GM21390 (cell line): ENCODE data around the gene PUS3.
"Not testable (repeated sequence)": the region's sequence is repeated elsewhere in the genome, so short reads cannot be mapped to it uniquely, and the experiment has no call there.

ENCODE experiments used
- ATAC-seq: cut with Tn5 transposase; IDR thresholded peaks from one replicate; pipeline ENCODE4 v1.9.1; 2021; ENCODE audit not compliant: unreplicated experiment

Gene PUS3

GRCh38 chr11:125921042-125921441 lies 18.0 kb upstream of the PUS3 start:
- no peak for ATAC-seq

DNA sequence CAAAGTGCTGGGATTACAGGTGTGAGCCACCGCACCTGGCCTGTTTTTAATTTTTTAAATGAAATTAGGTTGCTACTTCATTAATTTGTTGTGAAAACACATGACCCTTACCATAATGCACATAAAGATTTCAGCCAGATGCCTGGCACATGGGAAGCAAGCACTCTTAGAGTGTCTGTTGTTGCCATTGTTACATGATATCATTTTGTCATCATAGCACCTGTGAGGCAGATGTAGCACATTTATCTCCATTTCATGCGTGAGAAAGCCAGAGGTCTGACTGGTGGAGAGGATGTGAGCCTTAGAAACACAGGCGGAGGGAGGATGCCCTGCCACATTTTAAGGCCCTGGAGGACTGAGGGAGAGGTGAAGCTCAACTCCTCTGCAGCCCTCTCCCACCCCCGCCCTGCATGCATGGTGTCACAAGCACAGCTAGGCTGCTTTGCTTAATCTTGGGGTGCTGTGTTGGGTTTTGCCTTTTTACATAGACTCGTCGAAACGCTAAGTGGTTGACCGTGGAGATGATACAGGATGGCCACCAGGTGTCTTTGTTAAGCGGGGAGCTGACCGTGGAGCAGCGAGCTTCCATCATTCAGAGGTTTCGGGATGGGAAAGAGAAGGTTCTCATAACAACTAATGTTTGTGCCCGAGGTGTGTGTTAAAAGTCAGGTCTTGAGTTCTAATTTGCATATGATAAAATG lies 15.3 kb upstream of the PUS3 start:
- no peak for ATAC-seq

- no peak for ATAC-seq
Measured at GRCh38 chr11:125916683-125917347, 13.8 kb upstream of the PUS3 start.

- not testable (repeated sequence) for ATAC-seq
Measured at GRCh38 chr11:125914601-125915000, 11.6 kb upstream of the PUS3 start.

GRCh38 chr11:125910226-125910849 lies 7.3 kb upstream of the PUS3 start:
- no peak for ATAC-seq

- ATAC-seq, result no peak
Measured at GRCh38 chr11:125904678-125905077, 1.7 kb upstream of the PUS3 start.

GRCh38 chr11:125903711-125904659 lies 979 bp upstream of the PUS3 start, which contains the start of gene DDX25:
Gene DDX25, plus strand, starts transcription at chr11:125904508. Its CDS starts 10 bp downstream, at chr11:125904518.
- no peak for ATAC-seq

GRCh38 chr11:125902277-125902926 lies 604 bp downstream of the PUS3 start:
- no peak for ATAC-seq

DNA sequence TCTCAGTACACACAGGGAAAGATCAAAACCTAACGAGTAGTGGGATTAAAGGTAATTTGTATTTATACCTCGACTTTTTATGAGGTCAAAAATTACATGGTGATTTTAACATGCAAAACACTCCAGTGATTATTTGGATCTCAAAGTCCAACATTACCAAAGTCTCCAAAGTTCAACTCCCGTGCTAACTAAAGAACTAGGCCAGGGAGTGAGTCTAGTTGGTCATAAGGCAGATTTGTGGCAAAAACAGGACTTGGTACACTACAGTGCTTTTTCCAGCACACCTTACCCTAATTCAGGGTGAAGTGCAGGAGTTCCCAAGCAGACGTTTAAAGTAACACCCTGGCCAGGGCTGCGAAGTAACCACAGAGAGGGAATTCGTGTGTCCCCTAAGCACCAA lies 1.1 kb downstream of the PUS3 start:
- no peak for ATAC-seq

GRCh38 chr11:125892994-125893393 lies 10.0 kb downstream of the PUS3 start:
- no peak for ATAC-seq

GRCh38 chr11:125892071-125892470 lies 10.9 kb downstream of the PUS3 start:
- ATAC-seq, result no peak

DNA sequence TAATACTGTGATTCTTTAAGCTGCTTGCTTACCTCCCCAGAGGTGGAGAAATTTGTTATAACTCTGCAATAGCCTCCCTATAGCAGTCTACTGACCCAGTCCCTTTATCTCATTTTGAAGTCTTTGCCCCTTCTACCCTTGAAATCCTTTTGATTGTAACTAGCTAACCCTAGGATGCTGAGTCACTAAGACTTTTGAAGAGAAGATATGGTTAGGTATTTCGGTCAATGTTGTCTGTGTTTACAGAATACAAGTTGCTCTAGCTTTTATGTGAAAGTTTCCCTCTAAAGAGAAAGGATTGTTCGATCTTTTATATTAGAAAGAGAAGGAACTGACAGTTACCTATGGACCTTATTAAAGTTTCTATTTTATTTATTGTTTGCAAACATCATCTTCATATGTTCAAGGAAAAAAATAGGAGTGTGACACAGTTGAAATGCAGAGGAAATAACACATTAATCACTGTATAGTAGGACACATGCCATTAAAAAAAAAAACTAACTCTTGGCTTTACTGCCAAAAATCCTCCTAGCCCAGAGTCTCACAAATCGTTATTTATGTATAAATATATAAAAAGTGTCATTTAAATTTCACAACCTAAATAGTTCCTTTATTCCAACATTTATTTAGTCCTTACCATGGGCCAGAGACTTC lies 12.4 kb downstream of the PUS3 start:
- ATAC-seq, result no peak

- ATAC-seq, result peak; percentile 86
Measured at GRCh38 chr11:125887373-125888324, 15.4 kb downstream of the PUS3 start, which contains the start of gene HYLS1. Gene HYLS1, plus strand, starts transcription at chr11:125887668. Its CDS starts 11,701 bp downstream, at chr11:125899369.

DNA sequence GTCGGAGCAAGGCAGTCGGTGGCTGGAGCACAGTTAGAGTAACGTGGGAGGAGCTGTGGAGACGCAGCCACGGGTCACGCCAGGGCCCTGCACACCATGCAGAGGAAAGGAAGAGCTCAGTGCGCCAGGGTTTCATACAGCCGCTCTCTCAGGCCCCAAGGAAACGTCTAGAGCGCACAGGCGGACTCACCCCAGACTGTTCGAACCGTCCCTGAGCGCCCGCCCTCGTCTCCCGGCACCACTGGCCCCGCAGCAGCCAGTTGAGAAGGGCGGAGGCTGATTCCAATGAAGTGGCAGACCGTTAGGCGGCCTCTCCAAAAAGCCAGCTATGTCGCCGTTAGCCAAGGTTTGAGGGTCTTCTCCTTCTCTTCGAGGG lies 16.0 kb downstream of the PUS3 start:
- ATAC-seq, result peak; percentile 21

- ATAC-seq, result no peak
Measured at GRCh38 chr11:125883375-125883774, 19.6 kb downstream of the PUS3 start.

- no peak for ATAC-seq
Measured at GRCh38 chr11:125881291-125881690, 21.7 kb downstream of the PUS3 start.

DNA sequence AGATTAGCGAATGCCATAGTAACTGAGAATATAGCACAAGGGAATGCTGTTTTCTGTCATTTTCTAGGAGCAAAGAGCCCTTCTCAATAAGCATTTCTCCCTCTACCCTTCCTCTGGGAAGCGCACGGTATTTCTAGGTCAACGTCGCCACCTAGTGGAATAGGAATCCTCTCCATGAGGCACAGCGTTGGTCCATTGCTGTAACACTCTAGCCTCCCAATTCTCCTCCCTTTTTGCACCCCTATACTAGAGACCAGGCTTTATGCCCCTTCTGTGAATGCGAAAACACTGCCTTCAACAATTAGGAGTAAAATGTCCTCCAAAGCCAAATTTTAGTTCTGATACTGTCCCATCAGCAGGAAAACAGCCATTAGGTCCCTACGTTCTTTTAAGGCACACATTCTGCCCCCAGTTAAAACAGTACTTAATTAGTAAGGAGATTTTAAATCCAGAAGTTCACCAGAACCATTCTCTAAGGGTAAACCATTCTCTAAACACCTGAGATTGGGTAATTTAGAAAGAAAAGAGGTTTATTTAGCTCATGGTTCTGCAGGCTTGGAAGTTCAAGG lies 28.4 kb downstream of the PUS3 start:
- peak; percentile 87 for ATAC-seq

DNA sequence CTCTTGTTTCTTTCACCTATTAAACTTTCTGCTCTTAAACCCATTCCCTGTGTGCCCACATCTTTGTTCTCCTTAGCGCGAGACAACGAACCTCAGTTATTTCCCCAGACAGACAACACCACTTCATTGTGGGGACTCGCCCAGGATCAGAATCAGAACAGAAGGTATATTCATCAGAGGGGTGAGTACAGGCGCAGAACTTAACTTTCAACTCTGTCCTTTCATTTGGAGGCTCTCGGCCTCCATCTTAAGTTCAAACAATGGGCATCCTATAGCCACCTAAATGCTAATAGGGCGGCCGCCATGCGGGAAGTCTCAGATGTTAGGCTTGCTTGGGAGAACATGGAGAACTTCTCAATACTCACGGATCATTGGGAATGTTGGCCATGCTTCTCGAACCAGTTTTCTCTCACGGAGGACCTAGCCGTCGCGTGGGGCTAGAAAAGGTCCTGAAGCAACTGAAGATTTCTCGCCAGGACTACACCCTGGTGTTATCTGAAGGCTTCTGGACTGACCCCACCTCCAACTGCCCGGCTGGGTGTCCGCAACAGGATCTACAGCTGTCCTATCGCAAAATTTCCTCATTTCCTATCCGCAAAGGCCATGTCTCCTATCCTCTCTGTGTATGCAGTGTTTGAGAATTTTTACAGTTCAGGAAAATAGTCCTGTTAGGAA lies 29.0 kb downstream of the PUS3 start:
- peak; percentile 13 for ATAC-seq
